ENCODE measurements around the gene XPR1.
"Not testable (repeated sequence)": the region's sequence is repeated elsewhere in the genome, so short reads cannot be mapped to it uniquely, and the experiment has no call there.

The XPR1 gene

DNA sequence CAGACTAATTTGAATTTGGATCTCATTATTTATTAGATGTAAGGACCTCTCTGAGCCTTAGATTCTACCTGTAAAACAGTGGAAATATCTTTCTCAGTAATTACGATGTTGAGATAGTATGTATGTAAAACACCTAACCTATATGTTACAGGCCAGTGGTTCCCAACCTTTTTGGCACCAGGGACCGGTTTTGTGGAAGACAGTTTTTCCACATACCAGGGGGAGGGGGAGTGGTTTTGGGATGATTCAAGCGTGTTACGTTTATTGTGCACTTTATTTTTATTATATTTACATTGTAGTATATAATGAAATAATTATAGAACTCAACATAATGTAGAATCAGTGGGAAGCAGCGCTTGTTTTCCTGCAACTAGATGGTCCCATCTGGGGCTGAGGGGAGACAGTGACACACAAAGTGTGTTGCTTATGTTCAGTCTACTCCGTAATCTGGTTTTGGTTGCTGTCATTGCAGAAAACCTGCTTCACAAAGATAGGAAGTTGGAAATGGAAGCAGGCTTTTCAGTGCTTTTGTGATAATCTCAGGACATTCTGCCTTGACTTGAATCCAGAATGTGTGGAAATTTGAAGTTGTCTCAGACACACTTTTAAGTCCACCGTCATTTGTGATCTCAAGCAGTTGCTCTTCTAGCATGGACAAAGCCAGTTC lies 12.8 kb downstream of the XPR1 start:
- no peak for DNase-seq

DNA sequence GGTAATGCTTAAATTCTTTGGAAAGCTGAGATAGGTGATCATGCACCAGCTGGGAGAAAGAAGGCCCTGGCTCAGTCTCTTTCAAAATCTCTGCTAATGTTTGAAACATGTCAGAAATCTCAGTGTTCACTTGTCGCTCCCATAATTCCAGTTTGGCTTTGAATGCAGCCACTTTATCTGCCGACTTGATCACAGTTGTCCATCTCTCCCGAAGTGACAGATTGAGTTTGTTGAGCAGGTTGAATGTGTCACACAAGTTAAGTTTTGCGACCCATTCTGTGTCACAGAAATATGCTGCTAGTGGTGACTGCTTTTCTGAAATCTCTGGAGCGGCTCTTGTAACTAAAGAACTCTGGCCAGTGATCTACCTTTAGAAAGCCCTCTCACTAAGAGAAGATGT lies 13.4 kb downstream of the XPR1 start:
- not testable (repeated sequence) for DNase-seq

DNA sequence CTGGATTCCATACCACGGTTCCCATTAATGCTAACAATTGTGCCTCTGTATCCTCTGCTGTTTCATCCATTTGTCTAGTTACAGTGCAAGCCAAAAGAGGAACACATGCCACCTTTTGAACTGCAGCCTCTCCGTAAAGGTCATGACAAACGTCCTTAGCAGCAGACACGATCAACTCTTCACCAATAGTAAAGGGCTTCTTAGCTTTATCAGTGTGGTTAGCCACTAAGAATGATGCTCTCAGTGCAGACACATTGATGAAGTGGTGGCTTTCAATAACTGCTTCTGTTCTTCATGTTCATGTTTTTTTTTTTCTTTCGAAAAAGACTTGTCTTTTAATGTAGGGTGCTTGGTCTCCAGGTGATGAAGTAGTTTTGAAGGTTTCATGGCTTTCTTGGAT lies 14.3 kb downstream of the XPR1 start:
- DNase-seq: no peak

DNA sequence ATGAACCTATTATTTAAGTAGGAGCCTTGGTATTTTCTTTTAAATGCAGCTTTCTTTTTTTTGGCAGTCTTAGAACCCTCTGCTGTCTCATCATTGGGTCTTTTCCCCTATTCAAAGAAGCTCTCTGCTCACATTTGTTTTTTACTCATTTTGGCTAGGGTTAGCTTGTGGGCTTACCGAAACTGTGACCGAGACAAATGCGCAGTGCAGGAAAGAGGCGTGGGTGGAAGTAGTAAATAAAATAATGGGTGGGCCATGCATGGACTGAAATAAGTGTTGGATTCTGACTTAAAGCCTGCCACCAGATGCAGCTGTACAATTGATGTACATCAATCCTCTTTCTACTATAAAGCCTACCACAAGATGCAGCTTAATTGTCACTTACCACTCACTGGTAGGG lies 14.7 kb downstream of the XPR1 start:
- DNase-seq: no peak

DNA sequence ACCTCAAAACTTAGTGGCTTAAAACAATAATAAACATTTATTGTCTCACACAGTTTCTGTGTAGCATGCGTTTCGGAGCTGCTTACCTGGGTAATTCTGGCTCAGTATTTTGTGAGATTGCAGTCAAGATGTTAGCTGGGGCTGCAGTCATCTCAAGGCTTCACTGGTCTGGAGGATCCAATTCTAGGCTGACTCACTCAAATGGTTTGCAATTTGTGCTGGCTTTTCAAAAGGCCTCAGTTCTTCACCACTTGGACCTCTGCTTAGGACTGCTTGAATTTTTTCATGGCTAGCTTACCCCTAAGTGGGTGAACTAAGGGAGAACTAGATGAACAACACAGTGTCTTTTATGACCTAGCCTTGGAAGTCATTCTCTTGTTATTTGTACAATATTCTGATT lies 21.0 kb downstream of the XPR1 start:
- DNase-seq: no peak

DNA sequence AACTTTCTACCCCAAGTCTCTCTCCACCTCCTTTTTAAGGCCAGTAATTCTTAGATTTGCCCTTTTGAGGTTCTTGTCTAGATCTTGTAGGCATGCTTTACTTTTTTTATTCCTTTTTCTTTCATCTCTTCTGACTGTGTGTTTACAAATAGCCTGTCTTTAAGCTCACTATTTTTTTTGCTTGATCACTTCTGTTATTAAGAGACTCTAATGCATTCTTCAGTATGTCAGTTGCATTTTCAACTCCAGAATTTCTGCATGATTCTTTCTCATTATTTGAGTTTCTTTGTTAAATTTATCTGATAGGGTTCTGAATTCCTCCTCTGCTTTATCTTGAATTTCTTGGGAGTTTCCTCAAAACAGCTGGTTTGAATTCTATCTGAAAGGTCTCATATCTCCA lies 30.9 kb downstream of the XPR1 start:
- no peak for DNase-seq

DNA sequence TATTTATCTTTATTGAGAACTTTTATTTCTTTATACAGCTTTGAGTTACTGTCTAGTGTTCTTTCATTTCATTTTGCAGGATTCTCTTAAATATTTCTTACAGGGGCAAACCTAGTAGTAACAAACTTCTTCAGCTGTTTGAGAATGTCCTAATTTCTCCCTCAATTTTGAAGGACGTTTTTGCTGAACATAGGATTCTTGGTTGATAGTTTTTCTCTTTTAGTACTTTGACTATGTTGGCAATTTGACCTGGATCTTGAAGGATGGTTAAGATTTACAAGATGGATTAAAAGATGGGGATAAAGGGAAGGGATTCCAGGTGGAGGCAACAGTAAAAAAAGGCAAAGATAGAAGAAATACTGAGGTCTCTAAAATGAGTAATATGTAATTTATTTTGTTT lies 38.9 kb downstream of the XPR1 start:
- DNase-seq: no peak

DNA sequence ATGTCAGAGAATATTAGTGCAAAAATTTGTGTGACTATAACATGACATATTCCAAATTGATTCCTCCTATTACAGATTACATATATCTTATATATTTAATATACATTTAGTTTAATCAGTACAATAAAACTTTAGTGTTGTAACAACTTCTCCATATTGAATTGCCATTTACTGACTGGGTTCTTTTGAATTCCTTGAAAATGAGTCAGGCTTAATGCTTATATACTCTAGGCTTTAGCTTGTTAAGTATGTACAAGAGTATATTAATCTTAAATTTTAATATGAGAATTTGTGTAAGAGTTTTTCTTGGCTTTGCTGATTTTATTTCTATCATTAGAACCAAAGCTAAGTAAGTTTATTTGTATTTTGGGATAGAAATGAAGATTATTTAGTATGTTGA lies 40.3 kb downstream of the XPR1 start:
- DNase-seq: no peak

DNA sequence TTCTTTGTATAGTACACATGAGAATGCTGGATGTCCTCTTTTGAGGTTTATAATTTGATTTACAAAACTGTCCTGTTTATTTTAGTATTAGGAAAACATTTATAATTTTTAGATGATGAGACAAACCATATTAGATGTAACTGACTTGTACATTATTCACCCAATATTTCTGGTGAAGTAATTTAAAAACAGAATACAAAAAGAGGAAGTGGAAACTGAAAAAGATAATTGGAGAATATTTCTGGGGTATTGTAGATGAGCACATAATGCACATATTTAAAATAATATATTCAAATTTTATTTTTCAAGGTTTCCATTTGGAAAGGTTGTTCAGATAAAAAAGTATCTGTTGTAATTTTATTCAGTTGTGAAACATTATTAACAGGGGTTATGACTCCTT lies 40.7 kb downstream of the XPR1 start:
- no peak for DNase-seq

DNA sequence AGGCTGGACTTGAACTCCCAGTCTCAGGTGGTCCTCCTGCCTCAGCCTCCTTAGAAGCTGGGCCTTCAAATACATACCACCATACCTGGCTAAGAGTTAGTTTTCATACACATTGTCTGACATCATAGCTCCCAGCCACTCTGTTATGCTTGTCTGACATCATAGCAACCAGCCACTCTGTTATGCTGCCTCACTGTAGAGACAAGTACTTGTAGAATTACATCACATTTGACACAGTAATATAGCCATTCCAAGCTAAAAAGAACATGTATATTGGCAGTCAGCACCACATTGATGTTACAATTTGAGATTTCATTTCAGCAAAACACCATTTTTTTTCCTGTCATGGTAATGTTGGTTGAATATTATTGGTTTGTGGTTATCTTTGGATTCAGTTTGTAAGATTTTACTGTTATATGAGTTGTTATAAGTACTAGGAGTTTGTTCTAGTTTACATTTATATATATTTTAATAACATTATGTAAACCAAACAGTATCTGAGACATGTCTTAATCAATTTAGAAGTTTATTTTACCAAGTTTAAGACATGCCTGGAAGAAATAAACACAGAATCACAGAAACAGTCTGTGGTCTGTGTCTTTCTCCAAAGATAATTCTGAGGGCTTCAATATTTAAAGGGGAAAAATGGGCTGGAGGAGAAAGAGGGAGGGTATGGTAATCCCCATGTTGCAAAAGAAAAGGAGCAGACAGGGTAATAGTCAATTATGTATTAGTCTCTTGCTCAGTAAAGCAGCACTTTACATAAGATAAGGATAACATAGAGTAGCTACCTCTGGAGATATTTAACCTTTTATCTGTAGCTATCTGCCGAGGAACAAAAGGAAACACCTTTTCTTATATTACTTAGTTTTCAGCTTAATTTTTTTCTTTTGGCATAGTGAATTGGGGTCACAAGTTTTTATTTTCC lies 43.0 kb downstream of the XPR1 start:
- DNase-seq: no peak

DNA sequence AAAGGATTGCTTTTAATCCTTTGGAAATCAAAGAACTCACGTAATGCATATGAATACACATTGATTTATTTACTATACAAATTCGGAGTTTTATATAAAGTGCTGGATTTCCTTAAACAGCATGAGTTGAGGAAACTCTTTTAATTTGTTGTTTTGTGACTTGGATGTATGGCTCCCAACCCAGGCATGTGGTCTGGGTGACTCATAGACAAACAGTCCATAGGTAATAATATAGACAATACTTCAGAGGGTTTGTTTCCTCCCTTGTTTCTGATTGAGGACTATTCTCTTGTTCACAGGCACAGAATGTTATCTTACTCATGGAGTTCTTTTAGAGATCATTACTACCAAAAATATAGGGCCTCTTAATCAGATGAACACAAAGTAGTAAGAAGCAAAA lies 43.8 kb downstream of the XPR1 start:
- DNase-seq: no peak

DNA sequence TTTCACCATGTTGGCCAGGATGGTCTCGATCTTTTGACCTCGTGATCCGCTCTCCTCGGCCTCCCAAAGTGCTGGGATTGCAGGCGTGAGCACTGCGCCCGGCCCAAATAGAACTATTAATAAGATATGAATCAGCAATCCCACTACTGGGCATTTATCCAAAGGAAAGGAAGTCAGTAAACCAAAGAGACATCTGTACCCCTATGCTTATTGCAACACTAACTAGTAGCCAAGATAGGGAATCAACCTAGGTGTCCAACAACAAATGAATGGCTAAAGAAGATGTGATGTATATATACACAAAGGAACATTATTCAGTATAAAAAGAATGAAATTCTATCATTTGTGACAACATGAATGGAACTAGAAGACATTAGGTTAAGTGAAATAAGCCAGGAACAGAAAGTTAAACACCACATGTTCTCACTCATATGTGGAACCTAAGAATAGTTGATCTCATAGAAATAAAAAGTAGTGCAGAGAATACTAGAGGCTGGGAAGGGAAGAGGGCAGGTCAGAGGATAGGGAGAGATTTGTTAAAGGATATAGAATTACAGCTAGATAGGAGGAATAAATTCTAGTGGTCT lies 48.8 kb downstream of the XPR1 start:
- no peak for DNase-seq

DNA sequence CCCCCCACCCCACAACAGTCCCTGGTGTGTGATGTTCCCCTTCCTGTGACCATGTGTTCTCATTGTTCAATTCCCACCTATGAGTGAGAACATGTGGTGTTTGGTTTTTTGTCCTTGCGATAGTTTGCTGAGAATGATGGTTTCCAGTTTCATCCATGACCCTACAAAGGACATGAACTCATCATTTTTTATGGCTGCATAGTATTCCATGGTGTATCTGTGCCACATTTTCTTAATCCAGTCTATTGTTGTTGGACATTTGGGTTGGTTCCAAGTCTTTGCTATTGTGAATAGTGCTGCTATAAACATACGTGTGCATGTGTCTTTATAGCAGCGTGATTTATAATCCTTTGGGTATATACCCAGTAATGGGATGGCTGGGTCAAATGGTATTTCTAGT lies 51.3 kb downstream of the XPR1 start:
- not testable (repeated sequence) for DNase-seq

DNA sequence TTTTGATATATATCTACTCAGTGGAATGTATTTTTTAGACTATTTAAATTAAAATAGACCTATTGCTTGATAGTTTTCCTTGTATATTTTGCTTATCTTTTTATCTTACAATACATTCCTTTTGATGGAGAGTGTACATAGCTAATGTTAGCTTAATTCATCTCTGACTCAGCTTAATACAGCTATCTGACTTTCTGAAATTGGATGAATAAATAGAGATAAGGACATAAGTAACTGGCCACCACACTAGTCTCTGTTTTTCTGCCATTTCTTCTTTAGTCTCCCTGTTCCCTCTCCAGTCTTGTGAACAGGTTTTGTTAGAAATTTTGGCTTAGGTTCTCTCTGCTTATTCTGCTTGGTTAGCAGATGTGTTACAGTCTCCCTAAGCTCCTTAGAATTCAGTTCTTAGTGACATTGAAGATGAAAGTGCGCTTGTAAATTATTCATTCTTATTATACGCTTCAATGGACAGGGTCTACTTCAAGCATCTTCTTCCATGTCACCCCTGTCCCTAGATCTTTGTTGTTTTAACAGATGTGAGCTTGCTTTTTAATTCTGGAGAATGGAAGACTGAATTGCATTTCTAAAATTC lies 59.6 kb downstream of the XPR1 start:
- DNase-seq: no peak

DNA sequence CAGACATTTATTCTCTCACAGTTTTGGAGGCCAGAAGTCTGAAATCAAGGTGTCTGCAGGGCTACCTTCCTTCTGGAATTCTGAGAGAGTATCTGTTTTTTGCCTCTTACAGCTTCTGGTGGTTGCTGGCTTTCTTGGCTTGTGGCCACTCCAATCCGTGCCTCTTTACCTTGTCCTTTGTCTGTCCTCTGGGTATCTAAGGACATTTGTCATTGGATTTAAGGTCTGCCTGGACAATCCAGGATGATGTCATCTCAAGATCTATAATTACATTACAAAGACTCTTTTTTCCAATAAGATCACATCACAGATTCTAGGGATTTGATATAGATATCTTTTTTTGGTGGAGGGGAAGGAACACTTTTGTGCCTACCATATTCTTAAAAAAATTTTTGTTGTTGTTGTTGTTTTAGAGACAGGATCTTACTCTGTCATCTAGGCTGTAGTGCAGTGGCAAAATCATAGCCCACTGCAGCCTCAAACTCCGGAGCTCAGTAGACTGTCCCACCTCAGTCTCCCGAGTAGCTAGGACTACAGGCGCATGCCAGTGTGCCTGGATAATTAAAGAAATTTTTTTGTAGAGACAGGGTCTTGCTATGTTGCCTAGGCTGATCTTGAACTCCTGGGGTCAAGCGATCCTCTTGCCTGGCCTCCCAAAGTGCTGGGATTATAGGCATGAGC lies 61.9 kb downstream of the XPR1 start:
- no peak for DNase-seq

DNA sequence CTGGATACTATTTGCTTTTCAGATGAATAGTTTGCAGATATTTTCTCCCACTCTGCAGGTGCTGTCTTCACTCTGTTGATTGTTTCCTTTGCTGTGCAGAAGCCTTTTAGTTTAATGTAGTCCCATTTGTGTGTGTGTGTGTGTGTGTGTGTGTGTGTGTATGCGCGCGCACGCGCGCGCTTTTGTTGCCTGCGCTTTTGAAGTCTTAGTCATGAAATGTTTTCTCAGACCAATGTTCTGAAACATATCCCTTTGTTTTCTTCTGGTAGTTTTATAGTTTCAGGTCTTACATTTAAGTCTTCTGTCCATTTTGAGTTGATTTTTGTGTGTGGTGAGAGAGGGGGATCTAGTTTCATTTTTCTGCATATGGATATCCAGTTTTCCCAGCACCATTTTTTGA lies 63.5 kb downstream of the XPR1 start:
- no peak for DNase-seq

DNA sequence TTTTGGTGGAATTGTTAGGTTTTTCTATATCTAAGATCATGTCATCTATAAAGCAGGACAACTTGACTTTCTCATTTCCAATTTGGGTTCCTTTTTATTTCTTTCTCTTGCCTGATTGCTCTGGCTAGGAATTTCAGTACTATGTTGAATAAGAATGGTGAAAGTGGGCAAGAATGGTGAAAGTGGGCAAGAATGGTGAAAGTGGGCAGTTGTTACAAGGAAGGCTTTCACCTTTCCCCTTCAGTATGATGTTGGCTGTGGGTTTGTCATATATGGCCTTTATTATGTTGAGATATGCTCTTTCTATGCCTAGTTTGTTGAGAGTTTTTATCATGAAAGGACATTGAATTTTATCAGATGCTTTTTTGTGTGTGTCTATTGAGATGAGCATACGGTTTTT lies 64.5 kb downstream of the XPR1 start:
- DNase-seq: no peak

DNA sequence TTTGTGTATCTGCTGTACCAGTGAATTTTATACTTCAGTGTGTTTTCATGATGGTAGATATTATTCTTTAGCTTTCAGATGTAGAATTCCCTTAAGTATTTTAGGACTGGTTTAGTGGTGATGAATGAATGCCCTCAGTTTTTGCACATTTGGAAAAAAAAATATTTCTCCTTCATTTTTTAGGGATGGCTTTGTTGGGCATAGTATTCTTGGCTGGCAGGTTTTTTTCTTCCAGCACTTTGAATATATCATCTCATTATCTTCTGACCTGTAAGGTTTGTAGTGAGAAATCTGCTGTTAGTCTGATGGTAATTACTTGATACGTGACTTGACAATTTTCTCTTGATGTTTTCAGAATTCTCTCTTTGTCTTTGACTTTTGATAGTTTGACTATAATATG lies 66.8 kb downstream of the XPR1 start:
- DNase-seq: no peak

DNA sequence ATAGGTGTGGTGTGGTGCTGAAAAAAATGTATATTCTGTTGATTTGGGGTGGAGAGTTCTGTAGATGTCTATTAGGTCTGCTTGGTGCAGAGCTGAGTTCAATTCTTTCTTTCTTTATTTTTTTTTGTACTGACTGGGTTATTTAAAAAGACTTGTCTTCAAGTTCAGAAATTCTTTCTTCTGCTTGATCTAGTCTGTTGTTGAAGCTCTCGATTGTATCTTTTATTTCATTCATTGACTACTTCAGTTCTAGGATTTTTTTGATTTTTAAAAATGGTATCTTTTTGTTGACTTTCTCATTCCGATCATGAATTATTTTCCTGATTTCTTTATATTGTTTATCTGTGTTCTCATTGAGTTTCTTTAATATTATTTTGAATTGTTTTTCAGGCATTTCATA lies 70.6 kb downstream of the XPR1 start:
- not testable (repeated sequence) for DNase-seq

DNA sequence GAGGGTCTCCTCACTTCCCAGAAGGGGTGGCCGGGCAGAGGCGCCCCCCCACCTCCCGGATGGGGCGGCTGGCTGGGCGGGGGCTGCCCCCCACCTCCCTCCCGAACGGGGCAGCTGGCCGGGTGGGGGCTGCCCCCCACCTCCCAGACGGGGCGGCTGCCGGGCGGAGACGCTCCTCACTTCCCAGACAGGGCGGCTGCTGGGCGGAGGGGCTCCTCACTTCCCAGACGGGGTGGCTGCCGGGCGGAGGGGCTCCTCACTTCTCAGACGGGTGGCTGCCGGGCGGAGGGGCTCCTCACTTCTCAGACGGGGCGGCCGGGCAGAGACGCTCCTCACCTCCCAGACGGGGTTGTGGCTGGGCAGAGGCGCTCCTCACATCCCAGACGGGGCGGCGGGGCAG lies 78.9 kb downstream of the XPR1 start:
- not testable (repeated sequence) for DNase-seq

DNA sequence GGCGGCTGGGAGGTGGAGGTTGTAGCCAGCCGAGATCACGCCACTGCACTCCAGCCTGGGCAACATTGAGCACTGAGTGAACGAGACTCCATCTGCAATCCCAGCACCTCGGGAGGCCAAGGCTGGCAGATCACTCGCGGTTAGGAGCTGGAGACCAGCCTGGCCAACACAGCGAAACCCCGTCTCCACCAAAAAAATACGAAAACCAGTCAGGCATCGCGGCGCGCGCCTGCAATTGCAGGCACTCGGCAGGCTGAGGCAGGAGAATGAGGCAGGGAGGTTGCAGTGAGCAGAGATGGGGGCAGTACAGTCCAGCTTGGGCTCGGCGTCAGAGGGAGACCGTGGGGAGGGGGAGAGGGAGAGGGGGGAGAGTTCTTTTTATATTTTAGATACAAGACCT lies 79.4 kb downstream of the XPR1 start:
- DNase-seq: not testable (repeated sequence)

DNA sequence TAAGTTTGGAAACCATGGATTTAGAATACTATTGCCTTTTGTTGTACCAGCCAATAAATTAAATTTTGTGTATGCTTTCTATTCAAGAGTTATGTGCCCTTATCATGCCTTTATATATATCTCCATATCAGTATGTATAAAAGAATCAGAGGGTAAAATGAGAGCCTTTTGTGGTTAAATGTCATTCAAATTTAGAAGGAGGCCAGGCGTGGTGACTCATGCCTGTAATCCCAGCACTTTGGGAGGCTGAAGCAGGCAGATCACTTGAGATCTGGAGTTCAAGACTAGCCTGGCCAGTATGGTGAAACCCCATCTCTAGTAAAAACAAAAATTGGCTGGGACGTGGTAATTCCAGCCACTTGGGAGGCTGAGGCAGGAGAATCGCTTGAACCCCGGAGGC lies 88.9 kb downstream of the XPR1 start:
- no peak for DNase-seq

DNA sequence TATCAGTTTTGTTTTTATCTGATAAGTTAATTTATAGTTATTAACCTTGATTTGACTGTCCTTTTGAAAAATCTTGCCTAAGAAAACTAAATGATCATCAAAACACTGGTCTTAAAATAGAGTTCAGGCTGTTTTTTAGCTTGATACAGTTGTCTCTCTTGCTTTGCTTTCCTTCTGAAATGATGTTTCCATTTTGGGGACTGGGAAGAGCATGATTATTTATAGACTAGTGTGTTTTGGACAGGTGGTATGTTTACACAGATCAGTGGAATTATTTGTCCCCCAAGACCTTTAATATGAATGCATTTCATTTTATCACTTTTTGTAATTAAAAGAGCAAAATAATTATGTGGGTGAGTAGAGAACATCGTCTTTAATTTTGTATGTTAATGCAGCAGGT lies 90.8 kb downstream of the XPR1 start:
- no peak for DNase-seq
